Fibroblast of lung (primary cell): ENCODE measurements around the gene TSC22D1.

Experiments
- CTCF ChIP-seq, 2 donors: IDR thresholded peaks in 1 of 2; conservative IDR thresholded peaks in 1 of 2; 1 replicate in 1 of 2; 2 replicates in 1 of 2; pipeline ENCODE4 v1.5.1; 2011 to 2012; ENCODE audit warnings: low read length in 2 of 2, control low read depth in 1 of 2, inconsistent platforms in 1 of 2, low read depth in 1 of 2, mild to moderate bottlenecking in 1 of 2
- EZH2 ChIP-seq: IDR thresholded peaks from 2 replicates; pipeline ENCODE4 v1.5.1; 2012; ENCODE audit warnings: low read length, control low read depth, mild to moderate bottlenecking; ENCODE audit errors: missing control alignments

- TF ChIP-seq EZH2 = no peak
- no peak for TF ChIP-seq CTCF (conservative IDR thresholded peaks at IDR 0.05 in 1 of 2, IDR thresholded peaks at IDR 0.05 in 1 of 2; ENCODE audit: low read depth in 1 of 2, low read length in 2 of 2)
Observed at GRCh38 chr13:44573071-44573470, 3.1 kb downstream of the TSC22D1 start.
